OCI-LY3 (cell line): ENCODE measurements around the gene INHBB.

Experiments
- H2AFZ ChIP-seq: fragments of 200-600, 300-600 bp; shearing (Covaris generic); 2 replicates; pipeline ENCODE4 v1.6.0; 2014; ENCODE audit warnings: antibody characterized with exemption, low read depth, low read length
- H3K27ac ChIP-seq: fragments of 200-600, 300-600 bp; sonication (generic); 2 replicates; pipeline ENCODE4 v1.5.1; 2014; ENCODE audit warnings: mild to moderate bottlenecking, low read length, moderate library complexity, mixed read lengths
- H3K27me3 ChIP-seq: fragments of 200-600, 300-600 bp; sonication (generic); 2 replicates; pipeline ENCODE4 v1.6.1; 2014; ENCODE audit warnings: low read depth, low read length, mixed read lengths
- H3K36me3 ChIP-seq: fragments of 200-600, 300-600 bp; sonication (generic); replicated peaks from 2 replicates; pipeline ENCODE3; 2014; ENCODE audit warnings: low read depth, low read length, mixed read lengths
- H3K4me1 ChIP-seq: fragments of 300-600, 200-600 bp; sonication (generic); 2 replicates; pipeline ENCODE4 v1.6.1; 2014; ENCODE audit warnings: low read length, mixed read lengths
- H3K4me2 ChIP-seq: fragments of 200-600, 300-600 bp; sonication (generic); 2 replicates; pipeline ENCODE4 v1.6.1; 2014; ENCODE audit warnings: low read length, mixed read lengths
- H3K4me3 ChIP-seq: fragments of 300-600, 200-600 bp; sonication (generic); 2 replicates; pipeline ENCODE4 v1.5.1; 2014; ENCODE audit warnings: antibody characterized with exemption, mild to moderate bottlenecking, low read length, moderate library complexity
- H3K79me2 ChIP-seq: fragments of 300-600, 200-600 bp; shearing (Covaris generic); 2 replicates; pipeline ENCODE4 v1.6.1; 2014; ENCODE audit warnings: mild to moderate bottlenecking, low read length, mixed read lengths
- H3K9ac ChIP-seq: fragments of 300-600, 200-600 bp; shearing (Covaris generic); 2 replicates; pipeline ENCODE4 v1.6.0; 2014; ENCODE audit warnings: mild to moderate bottlenecking, low read length, moderate library complexity
- H3K9me3 ChIP-seq: fragments of 200-600, 300-600 bp; shearing (Covaris generic); 2 replicates; pipeline ENCODE4 v1.6.1; 2014; ENCODE audit warnings: low read length, mixed read lengths; ENCODE audit not compliant: insufficient read depth
- H4K20me1 ChIP-seq: fragments of 200-600, 300-600 bp; sonication (generic); 2 replicates; pipeline ENCODE4 v1.6.1; 2016; ENCODE audit warnings: low read length, mixed read lengths; ENCODE audit not compliant: insufficient read depth
- EZH2phosphoT487 ChIP-seq: fragments of 200-600 bp; shearing (Covaris generic); IDR thresholded peaks from 2 replicates; pipeline ENCODE4 v1.6.1; 2018; ENCODE audit warnings: antibody characterized with exemption, mixed run types, low read depth
- TF ChIP-seq, protein P1 (sequence below): fragments of 200-600, 300-600 bp; sonication (generic); IDR thresholded peaks from 2 replicates; pipeline ENCODE4 v1.5.1; 2014; ENCODE audit warnings: antibody characterized with exemption, low read length, low read depth

Gene INHBB

DNA sequence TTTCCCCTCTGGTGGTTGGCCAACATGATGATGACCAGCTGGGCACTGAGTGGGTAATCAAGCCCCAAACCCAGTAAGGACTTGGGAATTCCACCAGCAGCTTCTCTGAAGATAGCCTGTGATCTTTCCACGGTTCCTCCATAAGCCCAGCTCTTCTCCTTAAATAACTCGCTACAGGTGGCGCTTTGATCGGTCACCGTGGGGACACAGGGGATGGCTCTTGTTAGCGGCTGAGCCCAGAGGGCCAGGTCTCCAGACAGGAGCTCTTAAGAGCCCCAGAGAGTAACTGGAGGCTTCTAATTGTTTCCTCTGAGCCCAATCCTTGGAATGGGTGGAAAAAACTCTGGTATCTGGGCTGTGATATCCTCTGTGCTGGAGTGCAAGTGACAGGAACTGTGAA, 13.6 kb upstream of the INHBB start:
- Histone ChIP-seq H3K9ac (no peak overlapping the region), H3K27ac (no peak overlapping the region), H3K4me3 (no peak overlapping the region), H4K20me1 (no peaks in the 10 kb centered on the region), H3K4me2 (no peak overlapping the region), H2AFZ (no peak overlapping the region), H3K9me3 (no peaks in the 10 kb centered on the region), H3K4me1 (no peaks in the 10 kb centered on the region), H3K79me2 (no peaks in the 10 kb centered on the region), H3K27me3 (peaks cover 14% of the 10 kb centered on the region), H3K36me3 (no peaks in the 10 kb centered on the region)
- TF ChIP-seq, protein P1, sequence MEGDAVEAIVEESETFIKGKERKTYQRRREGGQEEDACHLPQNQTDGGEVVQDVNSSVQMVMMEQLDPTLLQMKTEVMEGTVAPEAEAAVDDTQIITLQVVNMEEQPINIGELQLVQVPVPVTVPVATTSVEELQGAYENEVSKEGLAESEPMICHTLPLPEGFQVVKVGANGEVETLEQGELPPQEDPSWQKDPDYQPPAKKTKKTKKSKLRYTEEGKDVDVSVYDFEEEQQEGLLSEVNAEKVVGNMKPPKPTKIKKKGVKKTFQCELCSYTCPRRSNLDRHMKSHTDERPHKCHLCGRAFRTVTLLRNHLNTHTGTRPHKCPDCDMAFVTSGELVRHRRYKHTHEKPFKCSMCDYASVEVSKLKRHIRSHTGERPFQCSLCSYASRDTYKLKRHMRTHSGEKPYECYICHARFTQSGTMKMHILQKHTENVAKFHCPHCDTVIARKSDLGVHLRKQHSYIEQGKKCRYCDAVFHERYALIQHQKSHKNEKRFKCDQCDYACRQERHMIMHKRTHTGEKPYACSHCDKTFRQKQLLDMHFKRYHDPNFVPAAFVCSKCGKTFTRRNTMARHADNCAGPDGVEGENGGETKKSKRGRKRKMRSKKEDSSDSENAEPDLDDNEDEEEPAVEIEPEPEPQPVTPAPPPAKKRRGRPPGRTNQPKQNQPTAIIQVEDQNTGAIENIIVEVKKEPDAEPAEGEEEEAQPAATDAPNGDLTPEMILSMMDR, result no peak
- TF ChIP-seq EZH2phosphoT487, result no peak

DNA sequence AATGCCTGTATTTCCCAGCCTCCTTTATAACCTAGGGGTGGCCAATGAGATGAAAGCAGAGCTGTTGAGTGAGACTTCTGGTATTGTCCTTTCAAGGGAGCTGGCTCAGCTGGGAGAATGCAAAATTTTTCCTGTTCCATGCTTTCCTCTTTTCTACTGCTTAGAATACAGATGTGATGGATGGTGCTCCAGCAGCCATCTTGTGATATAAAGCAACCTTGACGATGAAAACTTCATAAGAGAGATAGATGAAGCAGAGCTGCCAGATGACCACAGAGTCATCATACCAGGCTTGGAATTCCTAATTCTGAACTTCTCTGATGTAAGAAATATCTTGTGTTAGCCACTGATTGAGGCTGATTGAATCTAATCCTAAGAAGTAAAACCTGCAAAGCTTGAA, 11.9 kb upstream of the INHBB start:
- no peaks in the 10 kb centered on the region for H4K20me1 ChIP-seq
- H3K27ac ChIP-seq, result no peak overlapping the region
- H3K9ac ChIP-seq, result no peak overlapping the region
- no peak overlapping the region for H2AFZ ChIP-seq
- TF ChIP-seq EZH2phosphoT487, result no peak
- TF ChIP-seq, protein P1, result no peak
- H3K4me1 ChIP-seq, result no peaks in the 10 kb centered on the region
- H3K27me3 ChIP-seq, result peaks cover 14% of the 10 kb centered on the region
- H3K79me2 ChIP-seq, result no peaks in the 10 kb centered on the region
- no peaks in the 10 kb centered on the region for H3K36me3 ChIP-seq
- no peak overlapping the region for H3K4me3 ChIP-seq
- H3K9me3 ChIP-seq, result no peaks in the 10 kb centered on the region
- no peak overlapping the region for H3K4me2 ChIP-seq

DNA sequence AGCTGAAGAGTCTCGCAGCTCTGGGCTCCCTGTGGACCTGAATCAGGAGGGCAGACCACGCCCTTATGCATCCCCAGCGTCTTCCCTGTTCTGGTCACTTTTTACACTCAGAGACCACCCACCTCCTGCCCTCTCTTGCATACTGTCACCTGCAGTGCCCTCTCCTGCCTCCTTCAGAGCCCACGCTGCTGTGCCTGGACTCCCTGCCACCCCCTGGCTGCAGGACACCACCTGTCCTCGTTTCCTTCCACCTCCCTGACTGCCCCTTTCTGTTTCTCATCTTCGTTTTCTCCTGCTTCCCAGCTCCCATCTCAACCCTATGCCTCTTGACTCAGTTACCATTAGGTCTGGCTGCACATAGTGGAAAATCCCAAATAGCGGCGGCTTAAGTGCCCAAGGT, 9.2 kb upstream of the INHBB start:
- H3K4me1 ChIP-seq, result no peaks in the 10 kb centered on the region
- 0 out of 2 replicates have a peak, but pooled peaks cover 5% of the 10 kb centered on the region for H3K27me3 ChIP-seq
- no peaks in the 10 kb centered on the region for H3K9me3 ChIP-seq
- no peak overlapping the region for H2AFZ ChIP-seq
- TF ChIP-seq, protein P1, result no peak
- no peak for TF ChIP-seq EZH2phosphoT487
- H3K9ac ChIP-seq, result no peak overlapping the region
- no peaks in the 10 kb centered on the region for H3K36me3 ChIP-seq
- H3K79me2 ChIP-seq, result no peaks in the 10 kb centered on the region
- no peaks in the 10 kb centered on the region for H4K20me1 ChIP-seq
- no peak overlapping the region for H3K4me2 ChIP-seq
- H3K27ac ChIP-seq, result no peak overlapping the region
- H3K4me3 ChIP-seq, result no peak overlapping the region

DNA sequence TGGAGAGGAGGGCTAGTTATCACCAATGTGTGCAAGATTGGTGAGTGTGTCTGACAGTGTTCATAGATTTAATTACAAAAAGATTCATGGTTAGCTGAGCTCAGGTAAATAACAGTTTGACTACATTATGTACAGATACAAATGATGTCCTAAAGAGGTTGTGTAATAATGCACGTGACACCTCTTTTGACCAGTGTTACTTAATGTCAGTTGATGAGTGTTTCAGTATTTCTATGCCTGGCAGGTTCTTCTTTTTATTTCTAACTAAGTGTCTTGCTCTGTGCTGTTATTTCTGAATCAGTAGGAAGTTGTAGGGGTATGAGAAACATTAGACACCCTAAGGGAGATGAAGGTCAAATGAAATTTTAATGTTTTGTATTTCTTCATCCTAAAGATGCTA, 7.9 kb upstream of the INHBB start:
- no peak overlapping the region for H3K9ac ChIP-seq
- H3K36me3 ChIP-seq, result no peaks in the 10 kb centered on the region
- no peak overlapping the region for H2AFZ ChIP-seq
- TF ChIP-seq EZH2phosphoT487, result no peak
- TF ChIP-seq, protein P1, result no peak
- H3K27me3 ChIP-seq, result no peaks in the 10 kb centered on the region
- no peaks in the 10 kb centered on the region for H3K9me3 ChIP-seq
- no peak overlapping the region for H3K4me2 ChIP-seq
- no peaks in the 10 kb centered on the region for H3K4me1 ChIP-seq
- no peak overlapping the region for H3K4me3 ChIP-seq
- no peaks in the 10 kb centered on the region for H4K20me1 ChIP-seq
- no peaks in the 10 kb centered on the region for H3K79me2 ChIP-seq
- no peak overlapping the region for H3K27ac ChIP-seq
